HepG2 (cell line): ENCODE measurements around the gene CAND1. TPM values are rescaled to one million over a fixed set of nuclear protein-coding genes. Genes with fewer than 3 reads are reported as not detected.

ENCODE experiments used
- BHLHE40 ChIP-seq: IDR thresholded peaks from 2 replicates; pipeline ENCODE4 v1.6.1; 2011; ENCODE audit warnings: low read length, improper control_type of control experiment
- DPF2 ChIP-seq: sonication (generic); formaldehyde crosslinking; IDR thresholded peaks from 2 replicates; pipeline ENCODE4 v1.4.0; 2020; ENCODE audit warnings: mild to moderate bottlenecking, low read depth, missing genetic modification reagents, borderline replicate concordance
- ETV6 ChIP-seq: sonication (generic); formaldehyde crosslinking; conservative IDR thresholded peaks from 2 replicates; pipeline ENCODE4 v1.4.0; 2020; ENCODE audit warnings: missing genetic modification reagents
- HOXA5 ChIP-seq: sonication (generic); formaldehyde crosslinking; IDR thresholded peaks from 2 replicates; pipeline ENCODE4 v1.4.0; 2020; ENCODE audit warnings: missing genetic modification reagents
- PATZ1 ChIP-seq: sonication (generic); formaldehyde crosslinking; IDR thresholded peaks from 2 replicates; pipeline ENCODE4 v1.4.0; 2020; ENCODE audit warnings: missing genetic modification reagents
- PREB ChIP-seq: sonication (generic); formaldehyde crosslinking; IDR thresholded peaks from 2 replicates; pipeline ENCODE4 v1.4.0; 2020; ENCODE audit warnings: missing genetic modification reagents
- THAP8 ChIP-seq: sonication (generic); formaldehyde crosslinking; IDR thresholded peaks from 2 replicates; pipeline ENCODE4 v1.5.1; 2020; ENCODE audit warnings: missing genetic modification reagents, mild to moderate bottlenecking, borderline replicate concordance
- U2AF1 ChIP-seq: fragments of 200-400 bp; formaldehyde crosslinking; optimal IDR thresholded peaks from 2 replicates; pipeline ENCODE3; 2017; ENCODE audit warnings: mild to moderate bottlenecking, low read depth, low read length
- ZNF180 ChIP-seq: sonication (generic); formaldehyde crosslinking; IDR thresholded peaks from 2 replicates; pipeline ENCODE4 v1.4.0; 2020; ENCODE audit warnings: low read depth, missing genetic modification reagents, borderline replicate concordance
- ZNF281 ChIP-seq: sonication (generic); formaldehyde crosslinking; IDR thresholded peaks from 2 replicates; pipeline ENCODE4 v1.4.0; 2020; ENCODE audit warnings: missing genetic modification reagents, borderline replicate concordance
- ZNF670 ChIP-seq: sonication (generic); formaldehyde crosslinking; IDR thresholded peaks from 2 replicates; pipeline ENCODE4 v1.8.0; 2022; ENCODE audit warnings: mild to moderate bottlenecking, missing genetic modification reagents, borderline replicate concordance
- ZNF7 ChIP-seq: IDR thresholded peaks from 2 replicates; pipeline ENCODE4 v1.6.1; 2016; ENCODE audit warnings: missing biosample characterization, missing genetic modification reagents
- ZNF749 ChIP-seq: sonication (generic); formaldehyde crosslinking; IDR thresholded peaks from 2 replicates; pipeline ENCODE4 v1.8.0; 2022; ENCODE audit warnings: mild to moderate bottlenecking, missing genetic modification reagents, moderate library complexity, borderline replicate concordance
- ZSCAN25 ChIP-seq: sonication (generic); formaldehyde crosslinking; IDR thresholded peaks from 2 replicates; pipeline ENCODE4 v1.8.0; 2022; ENCODE audit warnings: mild to moderate bottlenecking, missing genetic modification reagents
- polyA plus RNA-seq, 8 experiments: library from polyadenylated mRNA; depleted of rRNA in 3 of 8; stranded (reverse) in 7 of 8; unstranded in 1 of 8; fragments of >200 nt; fragmentation: Illumina TruSeq in 4 of 8; extraction: Trizol in 4 of 8; gene quantifications; 2 replicates each; pipeline versions ENCODE4 v1.2.1 to v1.2.3, GENCODE V29; 2011 to 2016; ENCODE audit warnings: low read depth in 4 of 8, missing spikeins in 1 of 8, mixed read lengths in 1 of 8; ENCODE audit not compliant: insufficient read depth in 1 of 8
- total RNA-seq, 5 experiments: library from RNA; depleted of rRNA; stranded (reverse); fragments of >200 nt; fragmentation: Illumina TruSeq; extraction: Trizol; gene quantifications; 2 replicates each; pipeline ENCODE4 v1.2.3, GENCODE V29; 2016; ENCODE audit warnings: low read depth in 1 of 5

Gene CAND1
- total and polyA plus RNA-seq, 2 of the 13 experiments (the other 11 are each of a cell fraction or from before 2014, with no cell fraction given): 56.2 to 138 TPM

GRCh38 chr12:67268896-67269632, at the start of gene CAND1 (continued):
- TF ChIP-seq ZSCAN25 (CRISPR knock-in tag) (0 out of 2 replicates have a peak, but pooled peaks have one; percentile 27), BHLHE40 (no peak), PREB (no peak), PATZ1 (peak; percentile 98), DPF2 (CRISPR knock-in tag) (no peak), ZNF749 (peak; percentile 79; the same call in 1 of the 2 replicates), ZNF281 (CRISPR knock-in tag) (peak; percentile 24; the same call in 1 of the 2 replicates), ZNF180 (CRISPR knock-in tag) (no peak), ETV6 (no peak), ZNF7 (0 out of 2 replicates have a peak, but pooled peaks have one; percentile 11), HOXA5 (CRISPR knock-in tag) (0 out of 2 replicates have a peak, but pooled peaks have one; percentile 53), ZNF670 (peak; percentile 88; the same call in 1 of the 2 replicates), U2AF1 (peak; percentile 38), THAP8 (no peak)
